GM23338 (cell line): Measurements from ENCODE around the gene GPRIN2. TPM values are rescaled to one million over a fixed set of nuclear protein-coding genes. Genes with fewer than 3 reads are reported as not detected.
A peak's percentile ranks its signal among the peaks of the same experiment; 100 is the strongest.

Experiments
- ATAC-seq: fragments of 200-7000 bp; cut with Tn5 transposase; 3 replicates; pipeline ENCODE4 v1.9.1; 2020
- DNase-seq: peaks from one replicate; pipeline ENCODE4 v3.0.0-alpha.2; 2015; ENCODE audit warnings: low spot score
- H2AFZ ChIP-seq: fragments of 200-600 bp; sonication (generic); 2 replicates; pipeline ENCODE4 v1.8.0; 2016; ENCODE audit warnings: antibody characterized with exemption, mild to moderate bottlenecking, moderate library complexity
- H3F3A ChIP-seq: fragments of 200-600 bp; sonication (generic); replicated peaks from 2 replicates; pipeline ENCODE4 v1.8.0; 2017; ENCODE audit warnings: antibody characterized with exemption, mixed run types, low read depth
- H3K27ac ChIP-seq: fragments of 200-600 bp; sonication (generic); 2 replicates; pipeline ENCODE4 v1.6.1; 2016; ENCODE audit warnings: low read depth
- H3K27me3 ChIP-seq: fragments of 200-600 bp; sonication (generic); 2 replicates; pipeline ENCODE4 v1.8.0; 2016; ENCODE audit warnings: mild to moderate bottlenecking, mixed run types, moderate library complexity; ENCODE audit not compliant: insufficient read depth
- H3K36me3 ChIP-seq: fragments of 200-600 bp; sonication (generic); 2 replicates; pipeline ENCODE4 v1.8.0; 2016; ENCODE audit warnings: mild to moderate bottlenecking; ENCODE audit not compliant: insufficient read depth
- H3K4me1 ChIP-seq: fragments of 200-600 bp; sonication (generic); 2 replicates; pipeline ENCODE4 v1.8.0; 2016; ENCODE audit warnings: mild to moderate bottlenecking, moderate library complexity; ENCODE audit not compliant: insufficient read depth
- H3K4me2 ChIP-seq: fragments of 200-600 bp; sonication (generic); 2 replicates; pipeline ENCODE4 v1.7.1; 2017; ENCODE audit warnings: mixed run types
- H3K4me3 ChIP-seq: fragments of 200-600 bp; sonication (generic); 2 replicates; pipeline ENCODE4 v1.6.1; 2016; ENCODE audit warnings: mixed run types
- H3K79me2 ChIP-seq: fragments of 200-600 bp; sonication (generic); replicated peaks from 2 replicates; pipeline ENCODE4 v1.8.0; 2017; ENCODE audit warnings: mild to moderate bottlenecking; ENCODE audit not compliant: insufficient read depth
- H3K9me2 ChIP-seq: fragments of 200-600 bp; sonication (generic); 2 replicates; pipeline ENCODE4 v1.8.0; 2017; ENCODE audit not compliant: insufficient read depth
- H4K20me1 ChIP-seq: fragments of 200-600 bp; sonication (generic); replicated peaks from 2 replicates; pipeline ENCODE4 v1.8.0; 2017; ENCODE audit warnings: mild to moderate bottlenecking; ENCODE audit not compliant: insufficient read depth
- H3K27ac Mint-ChIP-seq: 2 replicates; pipeline ENCODE4 v1.8.0; 2020; ENCODE audit warnings: inconsistent platforms, mild to moderate bottlenecking, moderate library complexity, mixed read lengths
- H3K27me3 Mint-ChIP-seq: 3 replicates; pipeline ENCODE4 v1.8.0; 2022; ENCODE audit warnings: low read depth, mild to moderate bottlenecking, moderate library complexity, mixed read lengths, inconsistent platforms; ENCODE audit not compliant: insufficient read depth, poor library complexity
- H3K36me3 Mint-ChIP-seq: 3 replicates; pipeline ENCODE4 v1.8.0; 2021; ENCODE audit warnings: low read depth, mild to moderate bottlenecking, inconsistent platforms, moderate library complexity, mixed read lengths
- H3K4me1 Mint-ChIP-seq: 3 replicates; pipeline ENCODE4 v1.8.0; 2020; ENCODE audit warnings: mild to moderate bottlenecking, inconsistent platforms, mixed read lengths
- H3K4me3 Mint-ChIP-seq: 3 replicates; pipeline ENCODE4 v1.8.0; 2021; ENCODE audit warnings: moderate library complexity, mild to moderate bottlenecking, inconsistent platforms, mixed read lengths
- H3K9me3 Mint-ChIP-seq: 3 replicates; pipeline ENCODE4 v1.8.0; 2020; ENCODE audit warnings: moderate library complexity, mild to moderate bottlenecking, inconsistent platforms, mixed read lengths
- CREB1 ChIP-seq: fragments of 250-450 bp; sonication (Bioruptor Pico); IDR thresholded peaks from 2 replicates; pipeline ENCODE4 v1.5.0; 2020; ENCODE audit warnings: low read depth, mild to moderate bottlenecking, moderate library complexity
- CTCF ChIP-seq, 2 experiments: fragments of 200-600 bp in 1 of 2; sonication (generic) in 1 of 2; conservative IDR thresholded peaks; 2 replicates each; pipeline versions ENCODE4 v1.5.1 to v1.6.1; 2016 to 2017; ENCODE audit warnings: antibody characterized with exemption in 2 of 2, low read depth in 2 of 2, mild to moderate bottlenecking in 2 of 2, moderate library complexity in 1 of 2
- EZH2 ChIP-seq: fragments of 200-600 bp; sonication (generic); IDR thresholded peaks from one replicate; pipeline ENCODE4 v1.8.0; 2017; ENCODE audit warnings: antibody characterized with exemption, mild to moderate bottlenecking, low read depth; ENCODE audit not compliant: unreplicated experiment
- EZH2phosphoT487 ChIP-seq: fragments of 200-600 bp; sonication (generic); IDR thresholded peaks from one replicate; pipeline ENCODE4 v1.8.1; 2018; ENCODE audit warnings: antibody characterized with exemption; ENCODE audit not compliant: unreplicated experiment
- NANOG ChIP-seq: IDR thresholded peaks from 2 replicates; pipeline ENCODE4 v1.6.1; 2016; ENCODE audit warnings: antibody characterized with exemption, borderline replicate concordance
- REST ChIP-seq: IDR thresholded peaks from one replicate; pipeline ENCODE4 v1.6.1; 2018; ENCODE audit warnings: antibody characterized with exemption; ENCODE audit not compliant: unreplicated experiment
- STAT1 ChIP-seq: IDR thresholded peaks from one replicate; pipeline ENCODE4 v1.6.1; 2016; ENCODE audit warnings: antibody characterized with exemption; ENCODE audit not compliant: unreplicated experiment
- ZNF114 ChIP-seq: fragments of 250-450 bp; sonication (Bioruptor Pico); IDR thresholded peaks from 2 replicates; pipeline ENCODE4 v1.5.0; 2020; ENCODE audit warnings: mild to moderate bottlenecking, moderate library complexity
- ZNF331 ChIP-seq: fragments of 250-450 bp; sonication (Bioruptor Pico); IDR thresholded peaks from 2 replicates; pipeline ENCODE4 v1.5.0; 2020; ENCODE audit warnings: low read depth, mild to moderate bottlenecking, moderate library complexity
- ZNF462 ChIP-seq: fragments of 250-450 bp; sonication (Bioruptor Pico); IDR thresholded peaks from 2 replicates; pipeline ENCODE4 v1.5.0; 2020; ENCODE audit warnings: mild to moderate bottlenecking, moderate library complexity
- polyA plus RNA-seq: library from polyadenylated mRNA; unstranded; fragments of >200 nt; fragmentation: Nextera tagmentation; extraction: Ambion mirVana; gene quantifications from 2 replicates; pipeline ENCODE4 v1.2.1, GENCODE V29; 2016
- total RNA-seq: library from RNA; depleted of rRNA; stranded (reverse); fragments of >200 nt; shearing (Covaris generic); gene quantifications from 2 replicates; pipeline ENCODE4 v1.2.3, GENCODE V29; 2014

Gene GPRIN2
- total and polyA plus RNA-seq, 2 experiments from 2014 or later: 2.9 to 28.5 TPM

GRCh38 chr10:46516660-46517416 lies 39.6 kb downstream of the GPRIN2 start (continued):
- TF ChIP-seq CTCF (conservative IDR thresholded peaks at IDR 0.05; ENCODE audit: low read depth in 2 of 2): no peak
- no peak for TF ChIP-seq EZH2phosphoT487
- TF ChIP-seq NANOG: no peak
- TF ChIP-seq CREB1: no peak
- TF ChIP-seq ZNF331 (CRISPR knock-in tag): no peak
- TF ChIP-seq ZNF114 (CRISPR knock-in tag): no peak

- H3K9me2 ChIP-seq: peaks cover 17% of the 10 kb centered on the region; the same call in 1 of the 2 replicates
- no peaks in the 10 kb centered on the region; the same call in 1 of the 2 replicates for H3K36me3 ChIP-seq
- H3K4me3 ChIP-seq: no peak overlapping the region
- no peaks in the 10 kb centered on the region for H3K4me1 ChIP-seq
- no peak overlapping the region for H3K4me2 ChIP-seq
- Mint-ChIP-seq H3K27me3 (peaks cover 5% of the 10 kb centered on the region), H3K27ac (no peak overlapping the region), H3K4me3 (no peak overlapping the region), H3K4me1 (no peaks in the 10 kb centered on the region), H3K9me3 (no peaks in the 10 kb centered on the region), H3K36me3 (no peaks in the 10 kb centered on the region)
- no peaks in the 10 kb centered on the region for H3F3A ChIP-seq
- no peak for DNase-seq
- no peaks in the 10 kb centered on the region for H3K27me3 ChIP-seq
- H2AFZ ChIP-seq: 0 out of 2 replicates have a peak overlapping the region, but pooled peaks have one; percentile 50
- no peak for ATAC-seq
- H4K20me1 ChIP-seq: no peaks in the 10 kb centered on the region
- H3K79me2 ChIP-seq: no peaks in the 10 kb centered on the region
- H3K27ac ChIP-seq: no peak overlapping the region
- no peak for TF ChIP-seq ZNF114 (CRISPR knock-in tag)
- no peak for TF ChIP-seq ZNF462
- no peak for TF ChIP-seq REST
- no peak for TF ChIP-seq CREB1
- no peak for TF ChIP-seq EZH2
- TF ChIP-seq CTCF (conservative IDR thresholded peaks at IDR 0.05; ENCODE audit: low read depth in 2 of 2): no peak
- TF ChIP-seq EZH2phosphoT487: no peak
- TF ChIP-seq STAT1: no peak
- TF ChIP-seq NANOG: no peak
Measured at GRCh38 chr10:46515793-46516192, 40.7 kb downstream of the GPRIN2 start.
